GM23248 (cell line): ENCODE results near the gene FMNL3. TPM values are rescaled to one million over a fixed set of nuclear protein-coding genes. Genes with fewer than 3 reads are reported as not detected.

ENCODE experiments used
- DNase-seq: peaks from one replicate; pipeline ENCODE4 v3.0.0-alpha.2; 2015
- H2AFZ ChIP-seq: fragments of 200-600 bp; sonication (generic); 2 replicates; pipeline ENCODE4 v1.6.1; 2016; ENCODE audit warnings: antibody characterized with exemption
- H3F3A ChIP-seq: fragments of 200-600 bp; sonication (generic); 2 replicates; pipeline ENCODE4 v1.6.1; 2016; ENCODE audit warnings: mild to moderate bottlenecking, antibody characterized with exemption, mixed run types; ENCODE audit not compliant: insufficient read depth
- H3K27ac ChIP-seq: fragments of 200-600 bp; sonication (generic); 2 replicates; pipeline ENCODE4 v1.5.1; 2016; ENCODE audit warnings: mild to moderate bottlenecking
- H3K27me3 ChIP-seq: fragments of 200-600 bp; sonication (generic); replicated peaks from 2 replicates; pipeline ENCODE4 v1.6.1; 2016; ENCODE audit warnings: mild to moderate bottlenecking; ENCODE audit not compliant: insufficient read depth
- H3K36me3 ChIP-seq: fragments of 200-600 bp; sonication (generic); 2 replicates; pipeline ENCODE4 v1.6.1; 2016; ENCODE audit warnings: low read depth, mild to moderate bottlenecking
- H3K4me1 ChIP-seq: fragments of 200-600 bp; sonication (generic); 2 replicates; pipeline ENCODE4 v1.6.1; 2016; ENCODE audit warnings: mild to moderate bottlenecking; ENCODE audit not compliant: insufficient read depth
- H3K4me2 ChIP-seq: fragments of 200-600 bp; sonication (generic); one replicate; pipeline ENCODE4 v1.6.1; 2016; ENCODE audit warnings: mild to moderate bottlenecking; ENCODE audit not compliant: unreplicated experiment
- H3K4me3 ChIP-seq: fragments of 200-600 bp; sonication (generic); 2 replicates; pipeline ENCODE4 v1.5.1; 2016; ENCODE audit warnings: mild to moderate bottlenecking
- H3K79me2 ChIP-seq: fragments of 200-600 bp; sonication (generic); 2 replicates; pipeline ENCODE4 v1.6.1; 2016; ENCODE audit warnings: mild to moderate bottlenecking; ENCODE audit not compliant: insufficient read depth
- H3K9ac ChIP-seq: fragments of 200-600 bp; sonication (generic); 2 replicates; pipeline ENCODE4 v1.6.1; 2016; ENCODE audit warnings: mild to moderate bottlenecking
- H3K9me2 ChIP-seq: fragments of 200-600 bp; sonication (generic); 2 replicates; pipeline ENCODE4 v1.6.1; 2016; ENCODE audit warnings: mixed run types, mild to moderate bottlenecking, moderate library complexity; ENCODE audit not compliant: insufficient read depth
- H3K9me3 ChIP-seq: fragments of 200-600 bp; sonication (generic); one replicate; pipeline ENCODE4 v1.6.1; 2017; ENCODE audit warnings: low read depth
- H4K20me1 ChIP-seq: fragments of 200-600 bp; sonication (generic); 2 replicates; pipeline ENCODE4 v1.6.0; 2016; ENCODE audit not compliant: insufficient read depth
- EZH2 ChIP-seq: fragments of 200-600 bp; sonication (generic); IDR thresholded peaks from 2 replicates; pipeline ENCODE4 v1.6.1; 2018; ENCODE audit warnings: antibody characterized with exemption, mild to moderate bottlenecking; ENCODE audit not compliant: insufficient read depth, poor library complexity, severe bottlenecking
- EZH2phosphoT487 ChIP-seq: fragments of 200-600 bp; sonication (generic); IDR thresholded peaks from 2 replicates; pipeline ENCODE4 v1.6.1; 2018; ENCODE audit warnings: antibody characterized with exemption, moderate library complexity, mild to moderate bottlenecking, low read depth; ENCODE audit not compliant: insufficient read depth
- WGBS, 2 experiments: methylation state at CpG; one replicate each; pipeline ENCODE4 v1.1.6; 2015 to 2017; ENCODE audit warnings: low lambda C conversion rate in 2 of 2, low coverage in 1 of 2; ENCODE audit errors: missing lambda C conversion rate in 2 of 2; 5-methylcytosine and 5-hydroxymethylcytosine counted together
- in situ Hi-C: fragments of 300-500 bp; cut with MboI; formaldehyde crosslinking; loops from 2 replicates; pipeline ENCODE4 v1.15.0; 2020
- polyA plus RNA-seq: library from polyadenylated mRNA; unstranded; fragments of >200 nt; fragmentation: Nextera tagmentation; extraction: Ambion mirVana; gene quantifications from 2 replicates; pipeline ENCODE4 v1.2.1, GENCODE V29; 2016
- total RNA-seq: library from RNA; depleted of rRNA; stranded (reverse); fragments of >200 nt; shearing (Covaris generic); gene quantifications from 2 replicates; pipeline ENCODE4 v1.2.3, GENCODE V29; 2014

The FMNL3 gene
- total and polyA plus RNA-seq, 2 experiments from 2014 or later, result 7.9 to 24.0 TPM

DNA sequence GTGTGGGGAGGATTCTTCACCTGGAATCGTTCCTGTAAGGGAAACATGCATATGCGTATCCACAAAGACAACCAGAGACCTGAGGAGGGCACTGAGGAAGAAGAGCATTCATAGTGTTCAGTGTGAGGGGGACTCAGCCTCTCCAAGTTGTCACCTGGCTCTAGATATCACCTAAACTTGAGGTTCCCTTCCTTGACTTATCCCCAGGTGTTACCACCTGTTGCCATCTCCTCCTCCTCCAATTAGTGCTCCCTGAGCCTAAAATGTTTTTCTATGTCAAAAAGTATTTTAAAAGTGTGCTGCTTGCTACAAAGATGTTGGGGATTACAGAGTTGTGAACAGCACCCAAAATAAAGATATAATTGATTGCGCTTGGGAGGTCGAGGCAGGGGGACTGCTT, 41.0 kb downstream of the FMNL3 start:
- TF ChIP-seq EZH2phosphoT487, result no peak
- no peak for TF ChIP-seq EZH2
- Histone ChIP-seq H3K79me2 (peaks cover 87% of the 10 kb centered on the region), H3K27me3 (no peaks in the 10 kb centered on the region), H3K9me3 (no peaks in the 10 kb centered on the region), H3K36me3 (no peaks in the 10 kb centered on the region), H2AFZ (no peak overlapping the region), H3K9ac (no peak overlapping the region), H3F3A (peaks cover 14% of the 10 kb centered on the region; the same call in 1 of the 2 replicates), H3K4me3 (no peak overlapping the region), H3K9me2 (no peaks in the 10 kb centered on the region), H3K27ac (no peak overlapping the region), H3K4me1 (peaks cover 35% of the 10 kb centered on the region), H4K20me1 (no peaks in the 10 kb centered on the region), H3K4me2 (no peak overlapping the region)
- WGBS, 2 experiments, result 95 to 99% methylated on average over 4 of the region's 4 CpGs
- no peak for DNase-seq
- in situ Hi-C loops, result no loop called here

DNA sequence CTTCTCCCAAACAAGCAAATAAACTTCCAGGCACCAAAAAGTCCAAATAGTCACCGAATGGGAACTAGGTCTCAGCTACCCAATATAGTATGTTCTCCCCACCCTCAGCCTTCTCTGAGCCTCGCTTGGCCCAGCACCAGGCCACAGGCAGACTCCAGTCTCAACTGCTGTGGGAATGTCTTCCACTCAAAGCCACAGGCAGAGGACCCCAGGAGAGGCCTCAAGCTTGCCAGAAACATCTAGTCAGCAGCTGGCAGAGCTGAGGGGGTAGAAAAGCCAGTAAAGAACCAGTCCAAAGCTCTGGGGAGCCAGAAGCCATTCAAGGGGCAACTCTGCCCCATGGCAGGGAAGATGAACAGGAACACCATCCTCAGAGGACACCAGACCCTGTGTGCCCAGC, 41.8 kb downstream of the FMNL3 start:
- TF ChIP-seq EZH2 (no peak), EZH2phosphoT487 (no peak)
- H3K27ac ChIP-seq, result no peak overlapping the region
- in situ Hi-C loops, result no loop called here
- no peak overlapping the region for H3K4me2 ChIP-seq
- DNase-seq, result no peak
- no peak overlapping the region for H2AFZ ChIP-seq
- peaks cover 35% of the 10 kb centered on the region for H3K4me1 ChIP-seq
- H3K36me3 ChIP-seq, result no peaks in the 10 kb centered on the region
- peaks cover 79% of the 10 kb centered on the region for H3K79me2 ChIP-seq
- H3K9me2 ChIP-seq, result no peaks in the 10 kb centered on the region
- no peaks in the 10 kb centered on the region for H3K9me3 ChIP-seq
- peaks cover 14% of the 10 kb centered on the region; the same call in 1 of the 2 replicates for H3F3A ChIP-seq
- whole genome bisulfite sequencing, 2 experiments, result 95 to 96% methylated on average over 2 of the region's 2 CpGs
- H4K20me1 ChIP-seq, result no peaks in the 10 kb centered on the region
- no peak overlapping the region for H3K4me3 ChIP-seq
- H3K9ac ChIP-seq, result no peak overlapping the region
- no peaks in the 10 kb centered on the region for H3K27me3 ChIP-seq

DNA sequence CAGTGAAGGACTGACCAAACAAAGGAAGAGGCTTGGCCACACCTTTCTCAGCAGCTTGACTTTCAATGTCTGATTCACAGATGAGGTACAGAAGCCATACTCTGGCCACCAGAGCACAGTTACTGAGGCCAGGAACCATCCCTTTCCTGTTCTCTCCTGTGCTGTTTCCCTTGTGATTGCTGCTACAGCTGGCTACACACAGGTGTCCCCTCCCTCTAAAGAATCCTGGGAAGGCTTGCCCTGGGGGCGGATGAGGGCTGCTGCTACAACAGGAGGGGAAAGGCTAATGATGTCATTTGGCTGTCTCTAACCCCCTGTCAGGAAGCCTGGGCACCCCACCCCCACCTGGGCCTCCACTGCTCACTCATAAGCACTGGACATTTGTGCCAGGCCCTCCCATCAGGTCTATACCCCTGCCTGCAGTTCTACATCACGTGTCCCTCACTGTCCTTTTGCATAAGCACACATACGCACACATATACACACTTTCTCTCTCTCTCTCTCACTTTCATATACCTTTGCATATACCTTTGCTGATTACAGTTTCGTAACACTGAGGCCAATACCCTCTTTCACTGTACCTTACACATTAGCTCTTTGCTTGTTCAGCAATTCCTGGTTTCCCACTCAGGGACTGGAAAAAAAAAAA, 42.5 kb downstream of the FMNL3 start:
- no peak overlapping the region for H2AFZ ChIP-seq
- in situ Hi-C loops, result no loop called here
- 96 to 98% methylated on average over 4 of the region's 4 CpGs for WGBS, 2 experiments

DNA sequence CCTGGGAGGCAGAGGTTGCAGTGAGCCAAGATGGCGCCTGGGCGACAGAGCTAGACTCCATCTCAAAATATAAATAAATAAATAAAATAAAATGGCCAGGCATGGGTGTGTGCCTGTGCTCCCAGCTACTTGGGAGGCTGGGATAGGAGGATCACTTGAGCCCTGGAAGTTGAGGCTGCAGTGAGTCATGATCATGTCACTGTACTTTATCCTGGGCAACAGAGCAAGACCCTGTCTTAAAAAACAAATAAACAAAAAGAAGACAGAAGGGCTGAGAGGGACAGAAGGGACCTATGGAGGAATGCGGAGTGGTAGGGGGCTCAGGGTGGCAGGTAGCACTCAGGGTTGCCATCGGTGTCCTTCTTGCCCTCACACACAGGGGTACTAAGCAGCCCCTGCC, 43.0 kb downstream of the FMNL3 start:
- Histone ChIP-seq H3K4me2 (no peak overlapping the region), H3K9ac (no peak overlapping the region), H2AFZ (no peak overlapping the region), H3K9me3 (no peaks in the 10 kb centered on the region), H3K9me2 (no peaks in the 10 kb centered on the region), H3K4me3 (no peak overlapping the region), H3K79me2 (peaks cover 66% of the 10 kb centered on the region), H3K4me1 (peaks cover 35% of the 10 kb centered on the region), H3K27ac (no peak overlapping the region), H3K36me3 (no peaks in the 10 kb centered on the region), H3F3A (peaks cover 14% of the 10 kb centered on the region; the same call in 1 of the 2 replicates), H4K20me1 (no peaks in the 10 kb centered on the region), H3K27me3 (no peaks in the 10 kb centered on the region)
- TF ChIP-seq EZH2phosphoT487, result no peak
- TF ChIP-seq EZH2, result no peak
- 95 to 98% methylated on average over 4 of the region's 4 CpGs for WGBS, 2 experiments
- in situ Hi-C loops, result no loop called here
- DNase-seq, result no peak

More for the DNA sequence above, 42.5 kb downstream of the FMNL3 start:
- no peaks in the 10 kb centered on the region for H3K27me3 ChIP-seq
- H3K4me1 ChIP-seq, result peaks cover 35% of the 10 kb centered on the region
- H3K9ac ChIP-seq, result no peak overlapping the region
- H3K9me2 ChIP-seq, result no peaks in the 10 kb centered on the region
- H3K4me3 ChIP-seq, result no peak overlapping the region
- peak; percentile 16 for DNase-seq
- H3K9me3 ChIP-seq, result no peaks in the 10 kb centered on the region
- H3K36me3 ChIP-seq, result no peaks in the 10 kb centered on the region
- no peak overlapping the region for H3K4me2 ChIP-seq
- TF ChIP-seq EZH2 (no peak), EZH2phosphoT487 (no peak)
- H4K20me1 ChIP-seq, result no peaks in the 10 kb centered on the region
- H3F3A ChIP-seq, result peaks cover 14% of the 10 kb centered on the region; the same call in 1 of the 2 replicates
- H3K79me2 ChIP-seq, result peaks cover 72% of the 10 kb centered on the region
- no peak overlapping the region for H3K27ac ChIP-seq
